T-helper 22 cell (primary cell): Measurements from ENCODE around the gene CCDC90B.
A peak's percentile ranks its signal among the peaks of the same experiment; 100 is the strongest.
"Not testable (repeated sequence)": the region's sequence is repeated elsewhere in the genome, so short reads cannot be mapped to it uniquely, and the experiment has no call there.

Experiments used
- DNase-seq: peaks from one replicate; pipeline ENCODE4 v3.0.0-alpha.2; 2020; ENCODE audit warnings: low read depth

CCDC90B gene, protein sequence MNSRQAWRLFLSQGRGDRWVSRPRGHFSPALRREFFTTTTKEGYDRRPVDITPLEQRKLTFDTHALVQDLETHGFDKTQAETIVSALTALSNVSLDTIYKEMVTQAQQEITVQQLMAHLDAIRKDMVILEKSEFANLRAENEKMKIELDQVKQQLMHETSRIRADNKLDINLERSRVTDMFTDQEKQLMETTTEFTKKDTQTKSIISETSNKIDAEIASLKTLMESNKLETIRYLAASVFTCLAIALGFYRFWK

DNA sequence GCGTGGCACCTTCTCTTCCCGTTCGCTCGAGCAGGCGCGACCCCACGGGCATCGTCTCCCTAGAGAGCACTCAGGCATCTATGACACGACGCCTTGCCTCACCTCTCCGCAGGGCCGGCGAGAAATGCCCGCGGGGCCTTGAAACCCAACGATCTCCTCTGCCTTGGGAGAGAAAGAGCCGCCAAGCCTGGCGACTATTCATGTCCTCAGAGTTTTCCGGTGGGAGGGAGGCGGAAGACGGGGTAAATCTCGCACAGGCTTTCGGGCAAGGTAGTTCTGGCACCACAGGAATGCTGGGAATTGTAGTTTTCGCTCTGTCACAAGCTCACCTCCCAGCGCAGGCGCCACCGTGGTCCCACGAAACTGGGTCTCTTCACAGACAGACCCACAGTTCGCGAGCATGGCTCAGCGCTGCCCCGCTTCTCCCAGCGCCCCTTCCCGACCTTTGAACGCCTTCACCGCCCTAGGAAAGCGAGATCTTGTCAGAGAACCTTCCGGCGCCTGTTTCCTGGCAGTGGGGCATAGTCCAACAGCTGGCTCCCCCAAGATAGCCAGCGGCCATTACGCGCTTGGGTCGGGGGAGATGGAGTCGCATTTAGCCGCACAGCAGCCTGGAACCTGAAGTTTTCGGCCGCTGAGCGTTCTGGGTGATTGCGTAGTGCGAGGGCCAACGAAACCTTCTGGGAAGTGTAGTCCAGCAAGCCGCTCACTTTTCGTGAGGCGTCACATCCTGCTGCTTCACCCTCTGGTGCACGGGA, at the start of gene CCDC90B:
Gene CCDC90B, minus strand, starts transcription at position 597 of the 758 bp plus-strand sequence. Its CDS starts 395 bp downstream, at position 202.
- peak; percentile 93 for DNase-seq

DNA sequence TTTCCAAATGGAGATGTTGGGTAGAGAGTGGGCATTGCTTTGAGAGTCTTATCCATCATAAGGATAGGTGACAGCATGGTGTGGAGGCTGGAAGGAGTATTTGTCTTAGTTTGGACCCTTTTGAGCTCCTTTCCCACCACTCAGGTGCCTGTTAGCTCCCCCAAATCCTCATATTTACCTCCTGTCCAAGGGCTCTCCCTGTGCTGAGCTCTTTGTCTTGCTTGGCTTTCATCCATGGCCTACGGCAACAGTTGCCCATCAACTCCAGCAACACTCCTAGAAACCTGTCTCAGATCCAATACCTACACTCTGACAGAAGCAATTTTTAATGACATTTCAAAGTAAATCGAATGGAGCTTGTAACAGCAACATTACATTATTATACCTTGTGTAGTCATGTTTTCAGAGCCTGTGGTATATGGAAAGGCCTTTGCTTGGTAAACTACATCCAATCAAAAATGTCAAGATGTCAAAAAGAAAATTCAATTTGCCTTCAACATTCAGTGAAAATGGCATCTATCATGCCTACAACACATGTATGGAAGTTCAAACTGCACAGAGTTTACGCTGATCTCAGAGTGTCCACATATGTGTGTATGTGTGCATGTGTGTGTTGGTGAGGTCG, 49.4 kb upstream of the CCDC90B start:
- DNase-seq = no peak

DNA sequence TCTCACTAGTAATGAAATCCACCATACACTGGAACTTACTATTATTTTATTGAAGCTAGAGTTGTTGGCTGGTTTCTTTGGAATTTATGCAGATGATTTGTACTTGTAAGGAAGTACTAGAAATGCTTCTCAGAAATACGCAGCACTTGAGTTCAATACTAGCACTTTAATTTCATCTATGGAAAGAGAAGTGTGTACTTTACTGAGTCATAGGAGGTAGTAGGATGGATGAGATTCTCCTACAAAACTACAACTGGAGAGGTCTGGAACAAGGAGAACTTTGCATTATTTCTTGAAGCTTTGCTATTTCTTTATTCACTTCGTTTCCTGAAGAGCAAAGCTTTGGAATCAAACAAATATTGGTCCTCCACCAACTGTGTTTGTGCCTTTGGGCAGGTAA, 44.1 kb upstream of the CCDC90B start:
- no peak for DNase-seq

DNA sequence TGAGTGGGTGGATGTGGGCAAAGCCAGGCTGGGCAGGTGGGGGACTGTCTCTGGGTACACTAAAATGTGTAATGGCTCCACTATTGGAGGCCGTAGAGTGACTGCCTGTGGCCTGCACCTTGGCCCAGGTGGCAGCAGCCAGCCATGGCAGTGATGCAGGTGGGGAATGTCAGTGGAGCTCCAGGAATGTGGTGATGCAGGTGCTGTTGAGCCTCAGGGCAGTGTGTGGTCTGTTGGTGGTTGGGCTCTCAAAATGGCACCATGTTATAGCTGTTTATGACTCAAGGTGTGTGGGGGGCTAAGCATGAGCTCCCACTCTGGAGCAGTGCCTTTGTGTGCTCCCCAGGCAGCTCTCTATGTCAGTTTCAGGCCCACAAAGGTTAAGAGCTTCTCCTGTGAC, 40.2 kb upstream of the CCDC90B start:
- DNase-seq = no peak

DNA sequence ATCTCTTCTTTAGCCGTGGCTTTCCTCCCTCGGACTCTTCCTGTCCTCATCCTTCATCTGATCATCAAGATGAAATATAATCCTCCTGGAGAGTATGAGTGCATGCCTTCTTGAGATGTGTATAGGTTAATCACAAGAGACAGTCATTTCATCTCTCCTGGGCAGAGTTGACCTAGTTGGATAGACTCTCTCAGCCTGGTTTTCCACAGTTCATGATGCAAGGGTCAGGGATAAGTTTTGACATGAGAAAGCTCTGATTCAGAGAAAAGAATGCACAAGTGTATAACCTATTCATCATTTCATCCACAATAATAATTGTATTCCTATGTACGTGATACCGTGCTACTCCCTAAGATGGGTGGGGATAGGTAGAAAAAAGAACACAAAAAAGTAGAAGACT, 33.2 kb upstream of the CCDC90B start:
- no peak for DNase-seq

DNA sequence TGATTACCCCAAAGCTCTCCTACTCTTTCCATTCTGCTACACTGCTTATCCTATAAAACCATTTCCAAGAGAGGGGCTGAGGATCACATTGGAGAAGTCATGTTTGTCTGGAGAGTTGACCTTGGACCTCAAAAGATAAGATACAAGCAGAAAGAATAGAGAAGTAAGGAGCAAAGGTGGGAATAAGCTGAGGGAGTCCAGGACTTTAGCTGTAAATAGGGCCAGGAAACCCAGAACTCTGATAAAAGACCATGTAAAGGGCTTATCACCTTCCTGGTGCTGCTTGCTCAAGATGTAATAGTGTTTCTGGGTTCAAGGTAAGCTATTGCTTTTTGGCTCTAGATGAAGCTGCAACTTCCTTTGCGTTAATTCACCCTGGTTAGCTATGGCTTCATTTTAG, 32.8 kb upstream of the CCDC90B start:
- no peak for DNase-seq

DNA sequence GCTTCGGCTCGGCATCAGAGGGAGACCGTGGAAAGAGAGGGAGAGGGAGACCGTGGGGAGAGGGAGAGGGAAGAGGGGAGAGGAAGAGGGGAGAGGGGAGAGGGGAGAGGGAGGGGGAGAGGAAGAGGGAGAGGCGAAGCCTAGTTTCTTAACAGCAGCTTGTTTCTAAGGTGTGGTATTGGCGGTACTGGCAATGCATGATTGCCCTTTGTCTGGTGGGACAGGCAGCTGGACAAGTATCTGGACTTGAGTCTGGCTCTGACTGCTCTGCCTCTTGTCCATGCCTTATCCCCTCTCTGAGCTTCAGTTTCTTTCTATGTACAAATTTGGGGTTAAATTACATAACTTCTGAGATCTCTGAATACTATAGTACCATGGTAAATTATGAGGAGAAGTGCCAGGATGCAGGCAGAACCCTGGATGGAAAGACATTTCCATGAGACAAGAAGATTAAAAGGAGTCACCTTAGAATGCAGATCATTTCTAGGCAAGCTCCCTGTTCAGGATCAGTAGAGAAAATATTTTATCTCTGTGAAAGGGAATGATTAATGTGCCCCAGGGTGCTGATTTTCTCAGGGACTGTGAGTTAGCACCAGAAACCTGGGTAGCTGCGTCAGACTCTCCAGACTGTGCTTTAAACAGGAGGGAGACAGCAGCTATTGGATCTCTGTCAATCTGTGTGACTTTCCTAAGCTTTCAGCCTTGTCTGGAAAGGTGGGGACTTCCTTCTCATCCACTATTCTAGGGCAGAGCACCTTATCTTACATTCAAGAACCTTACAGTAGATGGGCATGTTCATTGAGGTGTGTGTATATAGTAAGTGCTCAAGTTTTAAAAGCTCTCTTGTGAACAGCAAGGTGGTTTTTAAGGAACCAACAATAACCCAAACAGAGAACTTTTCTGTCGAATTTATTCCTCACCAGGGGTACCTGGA, 31.9 kb upstream of the CCDC90B start:
- no peak for DNase-seq

DNA sequence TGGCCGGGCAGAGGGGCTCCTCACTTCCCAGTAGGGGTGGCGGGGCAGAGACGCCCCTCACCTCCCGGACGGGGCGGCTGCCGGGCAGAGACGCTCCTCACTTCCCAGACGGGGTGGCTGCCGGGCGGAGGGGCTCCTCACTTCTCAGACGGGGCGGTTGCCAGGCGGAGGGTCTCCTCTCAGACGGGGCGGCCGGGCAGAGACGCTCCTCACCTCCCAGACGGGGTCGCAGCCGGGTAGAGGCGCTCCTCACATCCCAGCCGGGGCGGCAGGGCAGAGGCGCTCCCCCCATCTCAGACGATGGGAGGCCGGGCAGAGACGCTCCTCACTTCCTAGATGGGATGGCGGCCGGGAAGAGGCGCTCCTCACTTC, 30.7 kb upstream of the CCDC90B start:
- not testable (repeated sequence) for DNase-seq

DNA sequence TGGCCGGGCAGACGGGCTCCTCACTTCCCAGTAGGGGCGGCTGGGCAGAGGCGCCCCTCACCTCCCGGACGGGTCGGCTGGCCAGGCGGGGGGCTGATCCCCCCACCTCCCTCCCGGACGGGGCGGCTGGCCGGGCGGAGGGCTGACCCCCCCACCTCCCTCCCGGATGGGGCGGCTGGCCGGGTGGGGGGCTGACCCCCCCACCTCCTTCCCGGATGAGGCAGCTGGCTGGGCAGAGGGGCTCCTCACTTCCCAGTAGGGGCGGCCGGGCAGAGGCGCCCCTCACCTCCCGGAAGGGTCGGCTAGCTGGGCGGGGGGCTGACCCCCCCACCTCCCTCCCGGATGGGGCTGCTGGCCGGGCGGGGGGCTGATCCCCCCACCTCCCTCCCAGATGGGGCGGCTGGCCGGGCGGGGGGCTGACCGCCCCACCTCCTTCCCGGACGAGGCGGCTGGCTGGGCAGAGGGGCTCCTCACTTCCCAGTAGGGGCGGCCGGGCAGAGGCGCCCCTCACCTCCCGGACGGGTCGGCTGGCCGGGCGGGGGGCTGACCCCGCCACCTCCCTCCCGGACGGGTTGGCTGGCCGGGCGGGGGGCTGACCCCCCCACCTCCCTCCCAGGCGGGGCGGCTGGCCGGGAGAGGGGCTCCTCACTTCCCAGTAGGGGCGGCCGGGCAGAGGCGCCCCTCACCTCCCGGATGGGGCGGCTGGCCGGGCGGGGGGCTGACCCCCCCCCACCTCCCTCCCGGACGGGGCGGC, 30.2 kb upstream of the CCDC90B start:
- not testable (repeated sequence) for DNase-seq

DNA sequence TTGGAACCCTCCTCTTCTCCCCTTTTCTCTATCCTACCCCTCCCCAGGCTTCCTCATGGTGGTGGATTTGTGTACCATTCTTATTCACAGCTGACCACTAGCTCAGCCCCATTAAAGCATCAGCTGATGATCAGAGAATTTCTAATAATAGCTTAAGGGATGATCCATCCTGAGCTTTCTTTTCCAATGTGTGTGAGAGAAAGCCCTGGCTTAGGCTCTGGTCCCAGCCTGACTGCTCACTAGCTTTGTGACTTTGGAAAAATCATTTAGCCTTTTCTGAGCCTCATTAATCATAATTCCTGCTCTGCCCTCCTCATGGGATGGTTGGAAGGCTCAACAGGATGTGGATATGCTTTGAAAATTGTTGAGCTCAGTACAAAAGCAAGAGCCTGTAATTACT, 26.3 kb upstream of the CCDC90B start:
- no peak for DNase-seq

DNA sequence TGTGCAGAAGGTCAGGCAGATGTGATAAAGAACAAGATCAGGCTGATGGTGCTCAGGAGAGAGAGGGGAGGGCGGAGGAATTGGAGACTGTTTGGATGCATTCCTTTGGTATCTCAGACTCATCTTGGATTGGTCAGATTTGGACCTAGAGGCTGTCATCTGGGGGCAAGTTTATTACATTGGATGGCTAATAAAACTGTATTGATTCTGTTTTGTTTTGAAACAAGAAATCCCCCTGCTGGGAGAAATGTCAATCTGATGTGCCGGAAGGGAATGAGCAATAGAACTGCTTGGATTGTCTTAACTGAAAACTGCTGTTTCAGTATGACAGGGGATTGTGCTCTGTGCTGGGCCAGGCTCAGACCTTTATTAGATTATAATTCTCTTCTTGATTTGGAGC, 25.5 kb upstream of the CCDC90B start:
- DNase-seq = no peak

DNA sequence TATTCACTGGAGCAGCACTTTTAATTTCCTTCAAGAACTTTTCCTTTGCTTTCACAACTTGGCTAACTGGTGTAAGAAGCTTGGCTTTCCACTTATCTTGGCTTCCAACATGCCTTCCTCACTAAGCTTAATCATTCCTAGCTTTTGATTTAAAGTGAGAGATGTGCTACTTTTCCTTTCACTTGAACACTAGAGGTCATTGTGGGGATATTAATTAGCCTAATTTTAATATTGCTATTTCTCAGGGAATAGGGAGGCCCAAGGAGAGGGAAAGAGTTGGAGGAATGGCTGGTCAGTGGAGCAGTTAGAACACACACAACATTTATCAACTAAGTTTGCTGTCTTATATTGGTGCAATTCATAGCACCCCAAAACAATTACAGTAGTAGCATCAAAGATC, 24.6 kb upstream of the CCDC90B start:
- DNase-seq = no peak

DNA sequence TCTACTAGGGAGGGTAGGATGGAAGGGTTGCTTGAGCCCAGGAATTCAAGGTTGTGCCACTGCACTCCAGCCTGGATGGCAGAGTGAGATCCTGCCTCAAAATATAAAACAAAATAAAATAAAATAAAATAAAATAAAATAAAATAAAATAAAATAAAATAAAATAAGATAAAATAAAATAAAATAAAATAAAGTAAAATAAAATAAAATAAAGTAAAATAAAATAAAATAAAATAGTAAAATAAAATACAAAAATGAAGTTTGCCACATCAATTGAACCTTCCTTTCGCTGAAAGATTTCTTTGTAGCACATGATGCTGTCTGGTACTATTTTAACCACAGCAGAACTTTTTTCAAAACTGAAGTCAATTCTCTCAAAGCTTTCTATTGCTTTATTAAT, 22.4 kb upstream of the CCDC90B start:
- not testable (repeated sequence) for DNase-seq

DNA sequence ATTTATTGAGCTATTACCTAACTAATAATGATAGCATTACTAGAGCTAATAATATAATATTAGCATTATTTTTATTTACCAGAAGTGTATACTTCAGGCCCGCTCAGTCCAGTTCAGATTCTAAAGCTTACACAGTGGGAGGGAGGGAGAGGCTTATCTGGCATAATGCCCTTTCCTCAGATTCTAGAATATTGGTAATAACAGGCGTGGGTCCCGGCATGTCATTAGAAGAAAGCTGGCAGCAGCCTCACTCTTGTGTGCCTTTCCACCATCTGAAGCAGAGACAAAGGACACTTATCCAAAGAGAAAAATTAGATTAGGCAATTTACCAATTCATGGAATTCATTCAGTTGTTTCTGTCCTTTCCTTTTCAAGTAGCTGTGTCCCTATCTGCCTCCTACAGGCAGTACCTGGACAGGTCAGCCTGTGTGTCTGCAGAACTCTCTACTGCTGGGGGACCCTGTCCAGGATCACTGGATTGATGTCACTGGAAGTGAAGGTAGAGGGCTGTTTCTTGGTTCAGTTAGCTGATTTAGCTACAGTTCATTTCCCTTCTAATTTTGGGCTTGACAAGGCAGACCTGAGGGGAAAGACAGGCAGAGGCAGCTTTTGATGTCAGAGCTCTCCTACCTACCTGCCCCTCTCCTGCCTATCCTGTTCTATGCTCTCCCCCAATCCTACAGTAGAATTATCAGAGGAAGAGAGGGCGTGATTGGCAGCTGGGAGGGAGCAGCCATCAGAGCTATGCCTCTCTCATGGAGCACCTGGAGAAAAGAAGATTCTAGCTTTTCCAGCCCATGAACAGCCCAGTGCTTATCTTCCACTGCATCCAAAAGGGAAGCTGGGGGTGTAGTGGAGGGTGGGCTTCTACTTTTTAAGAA, 20.3 kb upstream of the CCDC90B start:
- DNase-seq = no peak

DNA sequence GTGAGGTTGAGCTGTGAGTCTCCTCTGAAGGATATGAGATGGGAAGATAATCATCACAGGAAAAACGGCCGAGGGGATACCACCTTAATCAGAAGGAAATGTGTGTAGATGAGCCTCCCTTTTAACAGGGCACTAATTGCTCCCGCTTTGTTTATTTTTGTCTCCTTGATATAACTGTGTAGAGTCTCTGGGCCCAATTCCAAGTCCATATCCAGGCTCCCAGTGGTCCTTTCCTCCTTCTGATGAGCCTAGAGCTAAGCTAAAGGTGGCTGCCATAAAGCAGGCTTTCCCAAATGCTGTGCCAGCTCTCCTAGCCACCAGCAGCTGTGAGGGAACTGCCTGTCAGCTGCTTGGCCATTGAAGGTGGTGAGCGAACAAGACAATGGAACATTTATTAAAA, 17.1 kb upstream of the CCDC90B start:
- no peak for DNase-seq

DNA sequence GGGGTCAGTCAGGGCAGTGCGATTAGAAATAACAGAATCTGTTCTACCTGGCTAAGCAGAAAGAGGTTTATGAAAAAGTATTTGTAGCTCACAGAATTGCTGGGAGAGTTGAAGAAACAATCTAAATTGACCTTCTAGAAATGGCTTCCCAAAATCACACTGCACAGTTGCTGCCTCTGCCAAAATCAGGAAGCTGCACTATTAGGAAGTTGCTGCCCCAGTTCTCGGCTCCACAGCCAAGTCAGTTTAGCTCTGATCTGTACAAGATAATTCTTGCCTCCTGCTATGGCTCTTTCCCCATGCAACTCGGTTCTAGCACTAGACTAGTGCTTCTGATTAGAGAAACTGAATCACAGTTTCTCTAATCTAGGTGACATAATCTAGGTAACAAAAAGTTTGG, 16.0 kb upstream of the CCDC90B start:
- DNase-seq = no peak

DNA sequence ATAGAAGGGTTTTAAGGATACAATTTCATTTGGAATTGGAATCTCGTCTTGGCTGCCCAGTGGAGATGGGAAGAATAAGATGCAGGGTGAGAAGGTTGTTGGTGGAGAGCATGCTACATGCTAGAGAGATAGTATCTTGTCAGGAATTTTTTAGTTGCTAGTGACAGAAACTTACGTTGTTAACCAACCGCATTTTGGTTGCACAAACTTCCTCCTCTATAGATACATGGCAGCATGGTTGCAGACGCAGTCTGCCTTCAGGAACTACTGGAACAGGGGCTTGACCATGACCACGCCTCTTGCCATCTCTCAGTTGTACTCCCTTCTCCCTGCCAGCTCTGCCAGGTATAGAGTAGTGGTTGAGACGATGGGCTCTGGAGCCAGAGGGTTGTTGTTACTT, 13.5 kb upstream of the CCDC90B start:
- no peak for DNase-seq

DNA sequence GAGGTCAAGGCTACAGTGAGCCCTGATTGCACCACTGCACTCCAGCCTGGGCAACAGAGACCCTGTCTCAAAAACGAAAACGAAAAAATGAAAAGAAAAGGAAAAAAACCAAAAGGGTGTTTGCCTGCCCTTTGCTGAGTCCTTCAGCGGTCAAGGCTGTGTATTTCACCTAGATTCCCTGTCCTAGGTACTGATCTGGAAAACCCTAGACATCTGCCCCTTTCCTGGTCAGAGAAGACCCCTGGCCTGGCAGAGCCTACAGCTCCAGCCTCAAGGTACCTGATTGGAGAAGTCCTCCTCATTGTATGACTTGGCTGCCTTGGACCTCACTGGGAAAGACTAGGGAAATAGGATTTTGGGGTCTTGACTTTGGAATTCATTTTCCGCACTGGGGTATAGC, 8.0 kb upstream of the CCDC90B start:
- no peak for DNase-seq

DNA sequence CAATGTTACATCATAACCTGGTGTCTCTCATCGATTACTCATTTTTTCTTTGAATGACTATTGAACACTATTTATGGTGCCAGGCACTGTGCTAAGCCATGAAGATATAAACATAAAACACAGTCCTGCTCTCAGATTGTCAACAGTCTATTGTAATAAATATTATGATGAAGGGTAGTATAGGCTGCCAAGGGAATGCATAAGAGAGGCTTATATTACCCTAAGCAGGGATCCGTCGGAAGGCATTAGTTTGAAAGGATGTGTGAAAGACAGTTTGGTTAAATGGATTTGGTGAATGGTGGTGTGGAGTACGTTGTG, 7.2 kb upstream of the CCDC90B start:
- no peak for DNase-seq

DNA sequence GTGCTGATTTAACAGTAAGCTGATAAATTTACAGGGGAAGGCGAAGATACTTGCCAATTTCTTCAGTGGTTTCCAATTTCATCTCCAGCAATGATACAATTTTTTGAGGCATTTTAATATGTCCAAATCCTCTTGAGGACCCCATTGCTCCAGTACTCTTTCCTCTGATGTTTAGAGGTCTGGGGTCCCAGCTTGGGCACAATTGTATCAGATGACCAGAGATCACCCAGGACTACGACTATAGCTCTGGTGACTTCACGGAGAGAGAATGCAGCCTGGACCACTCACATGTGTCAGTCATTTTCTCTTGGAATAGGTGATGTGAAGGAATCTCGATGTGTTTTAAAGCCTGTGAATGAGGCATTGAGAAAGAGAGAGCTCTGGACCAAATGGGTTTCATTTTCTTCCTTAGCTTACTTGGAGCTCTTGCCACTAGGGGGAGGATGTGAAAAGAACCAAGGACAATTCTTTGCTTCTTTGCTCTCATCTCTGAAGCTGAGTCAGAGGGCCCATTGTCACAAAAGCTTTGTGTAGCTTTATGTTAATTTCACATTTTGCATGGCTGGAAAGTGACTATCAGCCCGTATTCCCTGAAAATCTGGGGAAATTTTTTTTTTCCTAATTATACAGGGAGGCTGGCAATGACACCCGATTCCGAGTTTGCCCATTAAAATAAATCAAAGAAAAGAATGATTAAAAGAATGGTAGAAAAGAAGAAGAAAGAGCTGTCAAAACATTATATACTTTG, 6.7 kb upstream of the CCDC90B start:
- no peak for DNase-seq
